SK-N-SH (cell line): ENCODE data around the gene PRKCB. TPM values are rescaled to one million over a fixed set of nuclear protein-coding genes. Genes with fewer than 3 reads are reported as not detected.

ENCODE experiments used
- CTCF ChIA-PET: fragments of 300-600, 350-600 bp; formaldehyde crosslinking; extraction: SDS; loops from one replicate; lab custom pipeline; 2021; lab: Yijun Ruan, JAX
- POLR2A ChIA-PET: fragments of 350-600 bp; sonication (Branson Sonifier 250); formaldehyde crosslinking; extraction: SDS; loops from one replicate; lab custom pipeline; 2020; ENCODE audit warnings: antibody characterized with exemption, inconsistent platforms; lab: Yijun Ruan, JAX
- DNase-seq: peaks from one replicate; pipeline ENCODE4 v3.0.0; 2012
- H2AFZ ChIP-seq: fragments of 200-600 bp; sonication (generic); 2 replicates; pipeline ENCODE4 v1.8.1; 2016; ENCODE audit warnings: antibody characterized with exemption, mild to moderate bottlenecking, low read depth
- H3F3A ChIP-seq: fragments of 200-600 bp; sonication (generic); replicated peaks from 2 replicates; pipeline ENCODE3; 2016; ENCODE audit warnings: antibody characterized with exemption, mild to moderate bottlenecking; ENCODE audit not compliant: insufficient read depth
- H3K27ac ChIP-seq, 2 experiments: fragments of 200-500 bp in 1 of 2; fragments of 200-600 bp in 1 of 2; sonication (Bioruptor generic) in 1 of 2; sonication (generic), shearing (Covaris generic) in 1 of 2; 2 replicates each; pipeline versions ENCODE4 v1.5.1 to v1.6.1; 2014 to 2016; ENCODE audit warnings: low read depth in 2 of 2, inconsistent platforms in 1 of 2, low read length in 1 of 2, mild to moderate bottlenecking in 1 of 2, mixed read lengths in 1 of 2
- H3K27me3 ChIP-seq: fragments of 200-600 bp; sonication (generic), shearing (Covaris generic); 2 replicates; pipeline ENCODE4 v1.6.1; 2016; ENCODE audit warnings: mixed run types; ENCODE audit not compliant: insufficient read depth
- H3K36me3 ChIP-seq, 2 experiments: fragments of 200-500 bp in 1 of 2; fragments of 200-600 bp in 1 of 2; sonication (Bioruptor generic) in 1 of 2; sonication (generic) in 1 of 2; replicated peaks in 1 of 2; 2 replicates each; pipeline versions ENCODE3 to v1.5.1; 2014 to 2016; ENCODE audit warnings: low read length in 1 of 2, mild to moderate bottlenecking in 1 of 2; ENCODE audit not compliant: insufficient read depth in 2 of 2, control insufficient read depth in 1 of 2
- H3K4me1 ChIP-seq, 2 experiments: fragments of 200-500 bp in 1 of 2; fragments of 200-600 bp in 1 of 2; sonication (Bioruptor generic) in 1 of 2; sonication (generic), shearing (Covaris generic) in 1 of 2; 2 replicates each; pipeline versions ENCODE4 v1.5.1 to v1.6.1; 2014 to 2016; ENCODE audit warnings: low read depth in 1 of 2, low read length in 1 of 2, mixed run types in 1 of 2; ENCODE audit not compliant: insufficient read depth in 2 of 2, control insufficient read depth in 1 of 2
- H3K4me2 ChIP-seq: fragments of 200-600 bp; sonication (generic), shearing (Covaris generic); 2 replicates; pipeline ENCODE4 v1.6.1; 2017; ENCODE audit warnings: mixed run types
- H3K4me3 ChIP-seq, 2 experiments: fragments of 200-500 bp in 1 of 2; fragments of 200-600 bp in 1 of 2; sonication (Bioruptor generic) in 1 of 2; sonication (generic), shearing (Covaris generic) in 1 of 2; 2 replicates each; pipeline versions ENCODE4 v1.5.1 to v1.8.1; 2014 to 2016; ENCODE audit warnings: low read depth in 2 of 2, inconsistent platforms in 1 of 2, low read length in 1 of 2, mild to moderate bottlenecking in 1 of 2, mixed read lengths in 1 of 2, moderate library complexity in 1 of 2
- H3K79me2 ChIP-seq: fragments of 200-600 bp; sonication (generic); 2 replicates; pipeline ENCODE4 v1.8.1; 2017; ENCODE audit warnings: mild to moderate bottlenecking; ENCODE audit not compliant: insufficient read depth
- H3K9ac ChIP-seq: fragments of 200-600 bp; sonication (generic); 2 replicates; pipeline ENCODE4 v1.6.1; 2017; ENCODE audit warnings: mixed run types
- H3K9me2 ChIP-seq: fragments of 200-600 bp; sonication (generic); 2 replicates; pipeline ENCODE4 v1.6.1; 2017; ENCODE audit warnings: mixed run types
- H3K9me3 ChIP-seq: fragments of 200-600 bp; sonication (generic); 2 replicates; pipeline ENCODE4 v1.6.1; 2017; ENCODE audit warnings: mixed run types, mild to moderate bottlenecking, moderate library complexity
- H4K20me1 ChIP-seq: fragments of 200-600 bp; sonication (generic); 2 replicates; pipeline ENCODE4 v1.6.1; 2017; ENCODE audit warnings: mild to moderate bottlenecking, mixed run types; ENCODE audit not compliant: insufficient read depth
- CHD2 ChIP-seq: fragments of 150-350 bp; IDR thresholded peaks from 2 replicates; pipeline ENCODE4 v1.6.1; 2018; ENCODE audit warnings: low read length; ENCODE audit not compliant: partially characterized antibody
- EZH2phosphoT487 ChIP-seq: fragments of 200-600 bp; sonication (generic); IDR thresholded peaks from 2 replicates; pipeline ENCODE4 v1.6.1; 2017; ENCODE audit warnings: low read depth, mixed run types, mild to moderate bottlenecking, antibody characterized with exemption, moderate library complexity, borderline replicate concordance
- FOSL2 ChIP-seq: IDR thresholded peaks from 2 replicates; pipeline ENCODE4 v1.4.0; 2012; ENCODE audit warnings: low read depth, mild to moderate bottlenecking, moderate library complexity, borderline replicate concordance
- FOXM1 ChIP-seq: IDR thresholded peaks from 2 replicates; pipeline ENCODE4 v1.4.0; 2012; ENCODE audit warnings: low read depth, mild to moderate bottlenecking
- GABPA ChIP-seq: IDR thresholded peaks from 2 replicates; pipeline ENCODE4 v1.4.0; 2012; ENCODE audit warnings: low read depth, mild to moderate bottlenecking
- GATA2 ChIP-seq: sonication (generic); formaldehyde crosslinking; IDR thresholded peaks from 2 replicates; pipeline ENCODE4 v1.5.0; 2020; ENCODE audit warnings: mild to moderate bottlenecking, missing genetic modification reagents
- JUND ChIP-seq: IDR thresholded peaks from 2 replicates; pipeline ENCODE4 v1.4.0; 2012
- MXI1 ChIP-seq: IDR thresholded peaks from 2 replicates; pipeline ENCODE4 v1.6.1; 2012; ENCODE audit warnings: mild to moderate bottlenecking, low read depth, low read length, improper control_type of control experiment
- NRF1 ChIP-seq: IDR thresholded peaks from 2 replicates; pipeline ENCODE4 v1.6.1; 2012; ENCODE audit warnings: low read depth, mild to moderate bottlenecking, low read length
- POLR2AphosphoS5 ChIP-seq: IDR thresholded peaks from 2 replicates; pipeline ENCODE4 v1.6.1; 2012; ENCODE audit warnings: low read depth, low read length
- RFX5 ChIP-seq: IDR thresholded peaks from 2 replicates; pipeline ENCODE4 v1.6.1; 2012; ENCODE audit warnings: mild to moderate bottlenecking, improper control_type of control experiment, low read length
- SMC3 ChIP-seq: IDR thresholded peaks from 2 replicates; pipeline ENCODE4 v1.6.1; 2012; ENCODE audit warnings: low read depth, low read length, improper control_type of control experiment
- TAF1 ChIP-seq: IDR thresholded peaks from 2 replicates; pipeline ENCODE4 v1.6.1; 2012; ENCODE audit warnings: low read depth, mild to moderate bottlenecking, low read length, moderate library complexity, borderline replicate concordance
- YY1 ChIP-seq: IDR thresholded peaks from 2 replicates; pipeline ENCODE4 v1.4.0; 2012; ENCODE audit warnings: low read depth, mild to moderate bottlenecking
- WGBS: methylation state at CpG from one replicate; pipeline ENCODE4 v1.1.6; 2017; ENCODE audit warnings: low lambda C conversion rate; 5-methylcytosine and 5-hydroxymethylcytosine counted together
- polyA plus RNA-seq, 3 experiments: library from polyadenylated mRNA; depleted of rRNA; stranded (reverse); fragments of >200 nt; gene quantifications; 2 replicates each; pipeline ENCODE4 v1.2.3, GENCODE V29; 2012
- TF ChIP-seq, protein P1 (sequence below): IDR thresholded peaks from 2 replicates; pipeline ENCODE4 v1.6.1; 2012; ENCODE audit warnings: mild to moderate bottlenecking, low read depth, low read length, moderate library complexity
- TF ChIP-seq, protein P2 (sequence below): fragments of 150-350 bp; IDR thresholded peaks from 2 replicates; pipeline ENCODE4 v1.6.1; 2016; ENCODE audit warnings: mild to moderate bottlenecking, low read depth, low read length
- TF ChIP-seq, protein P3 (sequence below): IDR thresholded peaks from 2 replicates; pipeline ENCODE4 v1.4.0; 2012; ENCODE audit warnings: low read depth, borderline replicate concordance

PRKCB gene
- polyA plus RNA-seq, 1 of the 3 experiments (the other 2 are of a cell fraction), result 0.12 TPM

DNA sequence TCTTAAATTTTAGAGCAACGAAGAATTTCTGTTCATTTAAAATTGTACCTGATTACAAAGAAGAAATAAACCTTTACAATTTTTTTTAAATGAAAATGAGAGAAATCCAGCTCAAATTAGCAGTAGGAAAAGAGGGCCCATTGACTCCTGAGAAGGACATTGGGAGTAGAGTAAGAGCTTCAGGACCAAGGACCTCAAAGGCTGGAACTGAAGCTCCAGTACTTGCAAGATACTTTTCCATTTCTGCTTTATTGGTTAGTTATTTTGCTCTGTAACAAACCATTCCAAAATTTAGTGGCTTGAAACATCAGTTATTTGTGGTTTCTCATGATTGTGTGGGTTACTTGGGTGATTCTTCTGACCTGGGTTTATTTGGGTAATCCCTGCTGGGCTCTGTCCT, 165.9 kb downstream of the PRKCB start:
- H3K9me2 ChIP-seq, result no peaks in the 10 kb centered on the region
- no peak overlapping the region for H3K27ac ChIP-seq
- H3K27me3 ChIP-seq, result no peaks in the 10 kb centered on the region
- no peaks in the 10 kb centered on the region for H4K20me1 ChIP-seq
- no peaks in the 10 kb centered on the region for H3K9me3 ChIP-seq
- TF ChIP-seq POLR2AphosphoS5 (no peak), NRF1 (no peak), EZH2phosphoT487 (no peak)
- TF ChIP-seq, protein P1, sequence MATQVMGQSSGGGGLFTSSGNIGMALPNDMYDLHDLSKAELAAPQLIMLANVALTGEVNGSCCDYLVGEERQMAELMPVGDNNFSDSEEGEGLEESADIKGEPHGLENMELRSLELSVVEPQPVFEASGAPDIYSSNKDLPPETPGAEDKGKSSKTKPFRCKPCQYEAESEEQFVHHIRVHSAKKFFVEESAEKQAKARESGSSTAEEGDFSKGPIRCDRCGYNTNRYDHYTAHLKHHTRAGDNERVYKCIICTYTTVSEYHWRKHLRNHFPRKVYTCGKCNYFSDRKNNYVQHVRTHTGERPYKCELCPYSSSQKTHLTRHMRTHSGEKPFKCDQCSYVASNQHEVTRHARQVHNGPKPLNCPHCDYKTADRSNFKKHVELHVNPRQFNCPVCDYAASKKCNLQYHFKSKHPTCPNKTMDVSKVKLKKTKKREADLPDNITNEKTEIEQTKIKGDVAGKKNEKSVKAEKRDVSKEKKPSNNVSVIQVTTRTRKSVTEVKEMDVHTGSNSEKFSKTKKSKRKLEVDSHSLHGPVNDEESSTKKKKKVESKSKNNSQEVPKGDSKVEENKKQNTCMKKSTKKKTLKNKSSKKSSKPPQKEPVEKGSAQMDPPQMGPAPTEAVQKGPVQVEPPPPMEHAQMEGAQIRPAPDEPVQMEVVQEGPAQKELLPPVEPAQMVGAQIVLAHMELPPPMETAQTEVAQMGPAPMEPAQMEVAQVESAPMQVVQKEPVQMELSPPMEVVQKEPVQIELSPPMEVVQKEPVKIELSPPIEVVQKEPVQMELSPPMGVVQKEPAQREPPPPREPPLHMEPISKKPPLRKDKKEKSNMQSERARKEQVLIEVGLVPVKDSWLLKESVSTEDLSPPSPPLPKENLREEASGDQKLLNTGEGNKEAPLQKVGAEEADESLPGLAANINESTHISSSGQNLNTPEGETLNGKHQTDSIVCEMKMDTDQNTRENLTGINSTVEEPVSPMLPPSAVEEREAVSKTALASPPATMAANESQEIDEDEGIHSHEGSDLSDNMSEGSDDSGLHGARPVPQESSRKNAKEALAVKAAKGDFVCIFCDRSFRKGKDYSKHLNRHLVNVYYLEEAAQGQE, result no peak
- no peaks in the 10 kb centered on the region for H3F3A ChIP-seq
- no peak for DNase-seq
- no peak overlapping the region for H3K9ac ChIP-seq
- H3K4me2 ChIP-seq, result no peak overlapping the region
- no peak overlapping the region for H2AFZ ChIP-seq
- ChIA-PET CTCF (interaction anchor here (0.7 to 2.0 kb wide), 3 partner anchors 8 to 274 kb away, joined by 3 to 6 read pairs (median 5); no protein-coding TSS in a partner anchor), POLR2A (no interaction called here)
- WGBS, result 3% methylated on average over 1 of the region's 1 CpG
- H3K4me1 ChIP-seq, result no peaks in the 10 kb centered on the region
- H3K36me3 ChIP-seq, result no peaks in the 10 kb centered on the region
- H3K4me3 ChIP-seq, result no peak overlapping the region
- H3K79me2 ChIP-seq, result no peaks in the 10 kb centered on the region

DNA sequence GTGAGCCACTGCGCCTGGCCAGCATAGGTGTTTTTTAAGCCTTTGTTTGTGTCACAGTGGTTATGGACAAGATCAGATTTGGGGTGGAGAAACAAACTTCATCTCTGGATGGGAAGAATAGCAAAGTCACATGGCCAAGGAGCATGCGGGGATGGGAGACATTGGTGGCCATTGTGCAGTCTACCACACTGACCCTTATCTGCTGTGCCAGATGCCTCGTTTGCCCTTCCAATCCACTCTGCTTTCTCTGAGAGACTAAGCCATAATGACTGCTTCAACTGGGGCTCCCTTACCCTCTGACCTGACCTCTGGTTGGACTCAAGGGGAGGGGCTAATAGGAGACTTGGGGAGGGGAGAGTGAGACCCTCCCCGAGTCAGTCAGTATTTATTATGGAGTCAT, 166.8 kb downstream of the PRKCB start:
- CTCF ChIA-PET, result interaction anchor here (1.8 to 2.0 kb wide), 2 partner anchors 8 to 9 kb away, joined by 5 to 6 read pairs; no protein-coding TSS in a partner anchor
- Histone ChIP-seq H3K27ac (no peak overlapping the region), H3K9me3 (no peaks in the 10 kb centered on the region), H3K4me1 (peaks cover 0 to 4% of the 10 kb centered on the region in 2 experiments; a peak in 1 of 4 replicates), H3K9me2 (no peaks in the 10 kb centered on the region), H3K4me2 (no peak overlapping the region), H2AFZ (no peak overlapping the region), H4K20me1 (no peaks in the 10 kb centered on the region), H3F3A (no peaks in the 10 kb centered on the region), H3K36me3 (no peaks in the 10 kb centered on the region), H3K9ac (no peak overlapping the region), H3K27me3 (no peaks in the 10 kb centered on the region), H3K4me3 (no peak overlapping the region), H3K79me2 (no peaks in the 10 kb centered on the region)
- TF ChIP-seq, protein P2, sequence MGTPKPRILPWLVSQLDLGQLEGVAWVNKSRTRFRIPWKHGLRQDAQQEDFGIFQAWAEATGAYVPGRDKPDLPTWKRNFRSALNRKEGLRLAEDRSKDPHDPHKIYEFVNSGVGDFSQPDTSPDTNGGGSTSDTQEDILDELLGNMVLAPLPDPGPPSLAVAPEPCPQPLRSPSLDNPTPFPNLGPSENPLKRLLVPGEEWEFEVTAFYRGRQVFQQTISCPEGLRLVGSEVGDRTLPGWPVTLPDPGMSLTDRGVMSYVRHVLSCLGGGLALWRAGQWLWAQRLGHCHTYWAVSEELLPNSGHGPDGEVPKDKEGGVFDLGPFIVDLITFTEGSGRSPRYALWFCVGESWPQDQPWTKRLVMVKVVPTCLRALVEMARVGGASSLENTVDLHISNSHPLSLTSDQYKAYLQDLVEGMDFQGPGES, result no peak
- TF ChIP-seq TAF1 (no peak), GATA2 (no peak), CHD2 (no peak), FOSL2 (no peak), JUND (no peak), YY1 (no peak), RFX5 (no peak), FOXM1 (no peak), GABPA (no peak), SMC3 (no peak), MXI1 (no peak)
- TF ChIP-seq, protein P3, sequence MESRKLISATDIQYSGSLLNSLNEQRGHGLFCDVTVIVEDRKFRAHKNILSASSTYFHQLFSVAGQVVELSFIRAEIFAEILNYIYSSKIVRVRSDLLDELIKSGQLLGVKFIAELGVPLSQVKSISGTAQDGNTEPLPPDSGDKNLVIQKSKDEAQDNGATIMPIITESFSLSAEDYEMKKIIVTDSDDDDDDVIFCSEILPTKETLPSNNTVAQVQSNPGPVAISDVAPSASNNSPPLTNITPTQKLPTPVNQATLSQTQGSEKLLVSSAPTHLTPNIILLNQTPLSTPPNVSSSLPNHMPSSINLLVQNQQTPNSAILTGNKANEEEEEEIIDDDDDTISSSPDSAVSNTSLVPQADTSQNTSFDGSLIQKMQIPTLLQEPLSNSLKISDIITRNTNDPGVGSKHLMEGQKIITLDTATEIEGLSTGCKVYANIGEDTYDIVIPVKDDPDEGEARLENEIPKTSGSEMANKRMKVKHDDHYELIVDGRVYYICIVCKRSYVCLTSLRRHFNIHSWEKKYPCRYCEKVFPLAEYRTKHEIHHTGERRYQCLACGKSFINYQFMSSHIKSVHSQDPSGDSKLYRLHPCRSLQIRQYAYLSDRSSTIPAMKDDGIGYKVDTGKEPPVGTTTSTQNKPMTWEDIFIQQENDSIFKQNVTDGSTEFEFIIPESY, result no peak
- DNase-seq, result no peak
- WGBS, result 34% methylated on average over 4 of the region's 4 CpGs
- POLR2A ChIA-PET, result no interaction called here
